Measurements from ENCODE around the gene PWP2.
"Not testable (repeated sequence)": the region's sequence is repeated elsewhere in the genome, so short reads cannot be mapped to it uniquely, and the experiment has no call there.

DNA sequence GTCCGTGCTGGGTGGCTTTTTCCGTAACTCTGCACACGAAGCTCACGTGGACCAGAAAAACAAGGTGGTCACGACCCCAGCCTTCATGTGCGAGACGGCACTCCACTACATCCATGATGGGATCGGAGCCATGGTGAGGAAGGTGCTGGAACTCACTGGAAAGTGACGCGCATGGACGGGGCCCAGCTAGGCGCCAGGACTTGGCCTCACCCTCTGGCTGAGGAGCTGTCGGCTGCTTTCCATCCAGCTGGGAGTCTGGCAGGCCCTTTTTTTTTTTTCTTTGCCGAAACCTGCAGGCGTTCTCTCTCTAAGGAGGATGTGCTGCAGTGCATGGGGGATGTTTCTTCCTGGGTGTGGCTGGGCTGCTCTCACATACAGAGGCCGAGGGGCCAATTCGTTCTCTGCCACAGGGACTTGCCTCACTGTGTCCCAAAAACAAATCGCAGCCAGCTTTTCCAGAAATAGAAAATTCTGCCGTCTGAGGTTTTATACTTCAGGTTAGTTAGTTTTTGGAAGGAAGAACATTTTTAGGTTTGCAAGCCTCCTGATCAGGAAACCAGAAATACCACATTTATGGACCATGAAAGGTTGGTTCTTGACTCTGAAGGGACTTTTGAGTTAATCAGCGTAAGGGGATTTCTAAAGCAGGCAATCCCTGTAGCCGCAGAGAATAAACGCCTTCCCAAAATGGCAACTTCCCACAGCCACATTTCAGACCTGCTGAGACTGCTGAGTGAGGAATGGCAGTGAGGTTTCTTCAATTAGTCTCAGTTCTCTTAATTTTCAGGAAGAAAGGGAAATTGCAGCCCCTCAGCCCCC is 37.8 kb downstream of the PWP2 start:
- not testable (repeated sequence) for TF ChIP-seq CTCF (conservative IDR thresholded peaks at IDR 0.05 in 1 of 2, IDR thresholded peaks at IDR 0.05 in 1 of 2; ENCODE audit: extremely low read depth in 1 of 2, insufficient read depth in 1 of 2, low read depth in 1 of 2, low read length in 2 of 2); EZH2 (IDR thresholded peaks at IDR 0.05; ENCODE audit: borderline replicate concordance, low read length)
